HG03064 (cell line): ENCODE measurements around the gene UHRF1.
A peak's percentile ranks its signal among the peaks of the same experiment; 100 is the strongest.
"Not testable (repeated sequence)": the region's sequence is repeated elsewhere in the genome, so short reads cannot be mapped to it uniquely, and the experiment has no call there.

Experiments
- ATAC-seq: cut with Tn5 transposase; IDR thresholded peaks from one replicate; pipeline ENCODE4 v1.9.1; 2021; ENCODE audit warnings: low read depth; ENCODE audit not compliant: unreplicated experiment

The UHRF1 gene

GRCh38 chr19:4932711-4933110 lies 23.4 kb downstream of the UHRF1 start:
- ATAC-seq = no peak

- no peak for ATAC-seq
Observed at GRCh38 chr19:4933528-4933927, 24.2 kb downstream of the UHRF1 start.

GRCh38 chr19:4935444-4935843 lies 26.1 kb downstream of the UHRF1 start:
- no peak for ATAC-seq

DNA sequence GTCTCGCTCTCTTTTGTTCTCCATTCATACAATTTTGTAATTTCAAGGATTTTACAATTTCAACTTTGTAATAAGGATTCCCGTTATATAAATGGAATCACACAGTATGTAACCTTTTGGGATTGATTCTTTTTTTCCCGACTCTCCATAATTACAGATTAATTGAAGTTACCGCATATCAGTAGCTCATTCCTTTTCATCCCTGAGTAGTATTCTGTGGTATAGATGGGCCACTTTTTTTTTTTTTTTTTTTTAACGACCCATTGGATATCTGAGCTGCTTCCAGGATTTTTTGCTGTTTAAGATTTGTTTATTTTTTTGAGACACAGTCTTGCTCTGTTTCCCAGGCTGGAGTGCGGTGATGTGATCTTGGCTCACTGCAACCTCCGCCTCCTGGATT lies 27.8 kb downstream of the UHRF1 start:
- ATAC-seq = no peak

GRCh38 chr19:4938461-4938860 lies 29.2 kb downstream of the UHRF1 start:
- ATAC-seq = not testable (repeated sequence)

- no peak for ATAC-seq
Observed at GRCh38 chr19:4939466-4939865, 30.2 kb downstream of the UHRF1 start.

DNA sequence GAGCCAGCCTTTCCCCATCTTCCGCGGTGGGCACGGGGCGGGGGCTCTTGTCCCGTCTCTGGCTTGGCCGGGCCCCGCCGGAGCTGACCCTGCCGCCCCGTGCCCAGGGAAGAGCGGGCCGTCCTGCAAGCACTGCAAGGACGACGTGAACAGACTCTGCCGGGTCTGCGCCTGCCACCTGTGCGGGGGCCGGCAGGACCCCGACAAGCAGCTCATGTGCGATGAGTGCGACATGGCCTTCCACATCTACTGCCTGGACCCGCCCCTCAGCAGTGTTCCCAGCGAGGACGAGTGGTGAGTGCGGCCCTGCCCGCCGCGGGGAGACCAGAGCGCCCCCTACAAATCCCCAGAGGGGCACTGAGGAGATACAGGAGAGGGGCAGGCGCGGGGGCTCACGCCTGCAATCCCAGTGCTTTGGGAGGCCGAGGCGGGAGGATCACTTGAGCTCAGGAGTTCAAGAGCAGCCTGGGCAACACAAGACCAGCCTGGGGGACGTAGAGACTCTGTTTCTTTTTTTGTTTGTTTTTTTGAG lies 32.4 kb downstream of the UHRF1 start:
- ATAC-seq = not testable (repeated sequence)

DNA sequence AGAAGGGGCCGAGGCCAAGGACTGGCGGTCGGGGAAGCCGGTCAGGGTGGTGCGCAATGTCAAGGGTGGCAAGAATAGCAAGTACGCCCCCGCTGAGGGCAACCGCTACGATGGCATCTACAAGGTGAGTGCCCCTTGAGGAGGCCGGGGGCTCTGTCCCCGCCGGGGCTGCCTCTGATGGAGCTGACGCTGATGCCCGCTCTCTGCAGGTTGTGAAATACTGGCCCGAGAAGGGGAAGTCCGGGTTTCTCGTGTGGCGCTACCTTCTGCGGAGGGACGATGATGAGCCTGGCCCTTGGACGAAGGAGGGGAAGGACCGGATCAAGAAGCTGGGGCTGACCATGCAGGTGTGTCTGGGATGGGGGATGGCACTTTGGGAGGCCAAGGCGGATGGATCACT lies 41.3 kb downstream of the UHRF1 start:
- ATAC-seq = not testable (repeated sequence)

- no peak for ATAC-seq
Observed at GRCh38 chr19:4951656-4952055, 42.4 kb downstream of the UHRF1 start.

- no peak for ATAC-seq
Observed at GRCh38 chr19:4952945-4953344, 43.6 kb downstream of the UHRF1 start.

DNA sequence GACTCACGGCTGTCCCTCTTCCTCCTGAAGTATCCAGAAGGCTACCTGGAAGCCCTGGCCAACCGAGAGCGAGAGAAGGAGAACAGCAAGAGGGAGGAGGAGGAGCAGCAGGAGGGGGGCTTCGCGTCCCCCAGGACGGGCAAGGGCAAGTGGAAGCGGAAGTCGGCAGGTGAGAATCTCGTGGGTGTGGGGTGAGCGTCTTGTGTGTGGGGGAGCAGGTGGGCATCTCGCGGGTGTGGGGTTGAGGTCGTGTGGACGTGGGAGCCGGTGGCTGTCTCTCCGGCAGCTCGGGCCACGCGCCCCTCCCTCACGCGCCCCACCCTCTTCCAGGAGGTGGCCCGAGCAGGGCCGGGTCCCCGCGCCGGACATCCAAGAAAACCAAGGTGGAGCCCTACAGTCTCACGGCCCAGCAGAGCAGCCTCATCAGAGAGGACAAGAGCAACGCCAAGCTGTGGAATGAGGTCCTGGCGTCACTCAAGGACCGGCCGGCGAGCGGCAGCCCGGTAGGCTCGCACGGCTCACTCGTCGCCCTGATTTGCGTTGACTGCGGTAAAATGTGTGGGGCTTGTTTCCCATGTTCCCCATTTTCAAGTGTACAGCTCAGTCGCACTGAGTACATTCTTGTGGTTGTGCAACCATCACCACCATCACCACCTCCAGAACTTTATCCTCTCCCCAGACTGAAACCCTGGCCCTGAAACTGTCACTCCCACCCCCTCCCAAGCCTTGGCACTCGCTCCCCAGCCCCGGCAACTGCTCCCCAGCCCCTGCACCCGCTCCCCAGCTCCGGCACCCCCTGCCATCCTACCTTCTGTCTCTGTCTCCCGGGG lies 45.2 kb downstream of the UHRF1 start:
- ATAC-seq = not testable (repeated sequence)

- ATAC-seq = no peak
Observed at GRCh38 chr19:4955274-4955673, 46.0 kb downstream of the UHRF1 start.

DNA sequence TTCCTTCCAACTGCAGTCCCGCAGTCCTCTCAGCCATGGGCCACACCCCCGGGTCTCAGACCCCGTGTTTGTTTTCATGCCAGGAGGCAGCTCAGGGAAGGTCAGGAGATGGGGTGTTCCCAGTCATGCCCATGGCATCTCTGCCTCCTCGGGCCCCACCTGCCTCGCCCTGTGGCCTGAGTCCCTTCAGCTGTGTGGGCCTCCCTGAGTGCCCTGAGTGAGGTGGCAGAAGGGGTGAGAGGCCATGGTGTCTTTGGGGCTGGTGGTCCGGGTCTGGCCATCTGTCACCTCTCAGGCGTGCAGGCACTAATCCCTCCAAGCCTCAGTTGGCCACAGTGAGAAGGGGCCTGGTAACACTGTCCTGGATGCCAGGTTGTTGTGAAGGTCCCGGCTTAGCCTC lies 48.7 kb downstream of the UHRF1 start:
- ATAC-seq = no peak

GRCh38 chr19:4962085-4962619 lies 52.9 kb downstream of the UHRF1 start:
- ATAC-seq = no peak

- no peak for ATAC-seq
Observed at GRCh38 chr19:4965061-4965460, 55.8 kb downstream of the UHRF1 start.

GRCh38 chr19:4966591-4966990 lies 57.3 kb downstream of the UHRF1 start:
- no peak for ATAC-seq

GRCh38 chr19:4967738-4968461 lies 58.6 kb downstream of the UHRF1 start:
- ATAC-seq = no peak

DNA sequence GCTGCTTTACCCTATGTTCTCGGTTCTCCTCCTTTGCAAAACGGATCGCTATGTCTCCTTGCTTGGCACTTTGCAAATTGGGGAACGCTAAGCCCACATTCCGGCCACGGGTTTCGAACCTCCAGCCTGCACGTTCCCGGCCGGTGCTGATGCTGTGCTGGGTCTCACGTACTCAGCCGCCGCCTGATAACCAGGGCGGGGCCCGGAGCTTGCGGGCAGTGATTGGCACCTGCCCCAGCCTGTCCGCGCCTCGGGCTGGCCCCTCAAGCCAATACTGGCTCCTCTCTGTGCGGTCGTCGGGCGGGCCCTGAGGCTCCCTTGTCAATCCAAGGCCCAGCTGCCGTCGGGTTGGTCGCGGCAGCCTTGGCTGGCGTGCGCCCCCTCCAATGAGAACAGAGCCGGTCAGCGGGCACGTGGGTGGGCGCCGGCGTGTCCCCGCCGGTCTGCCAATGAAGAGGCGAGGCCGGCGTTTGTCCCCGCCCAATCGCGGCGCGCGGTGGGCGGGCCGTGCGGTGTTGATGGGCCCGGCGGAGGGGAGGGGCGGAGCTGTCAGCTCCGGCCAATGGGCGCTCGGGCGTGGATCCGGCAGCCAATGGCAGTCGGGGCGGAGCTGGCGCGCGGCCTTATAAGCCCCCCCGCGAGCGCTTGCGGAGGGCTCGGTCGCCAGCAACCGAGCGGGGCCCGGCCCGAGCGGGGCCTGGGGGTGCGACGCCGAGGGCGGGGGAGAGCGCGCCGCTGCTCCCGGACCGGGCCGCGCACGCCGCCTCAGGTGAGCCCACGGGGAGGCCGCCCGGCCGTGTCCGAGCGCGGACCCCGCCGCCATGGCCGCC lies 59.4 kb downstream of the UHRF1 start, which contains the start of gene KDM4B:
TSS of gene KDM4B (plus strand) at position 652 of the 830 bp plus-strand sequence. CDS start 63,778 bp downstream, outside the sequence.
- peak; percentile 88 for ATAC-seq

- no peak for ATAC-seq
Observed at GRCh38 chr19:4969292-4969771, 60.0 kb downstream of the UHRF1 start.
